ENCODE measurements around the gene SLCO2A1.

GRCh38 chr3:133928136-133928893 lies 101.4 kb downstream of the SLCO2A1 start:
- TF ChIP-seq GATA3 (IDR thresholded peaks at IDR 0.05; ENCODE audit: low read depth, low read length) (no peak), GATA2 (IDR thresholded peaks at IDR 0.05; ENCODE audit: low read depth, low read length) (no peak)

Measured in SH-SY5Y (cell line).